DMS53 treated with DMSO at 0.1 percent for 48 hours (cell line): ENCODE data around the gene HTATIP2.
A peak's percentile ranks its signal among the peaks of the same experiment; 100 is the strongest.
"Not testable (repeated sequence)": the region's sequence is repeated elsewhere in the genome, so short reads cannot be mapped to it uniquely, and the experiment has no call there.

Experiments used
- DNase-seq: peaks from one replicate; lab custom pipeline; 2025; ENCODE audit not compliant: unreplicated experiment; lab: John Stamatoyannopoulos, UW

The HTATIP2 gene

GRCh38 chr11:20363500-20364340, at the start of gene HTATIP2:
TSS of gene HTATIP2 (plus strand) at chr11:20363714. CDS start at chr11:20364238, 524 bp downstream.
- peak; percentile 66 for DNase-seq

GRCh38 chr11:20315800-20316199, 47.7 kb upstream of the HTATIP2 start:
- DNase-seq = no peak

DNA sequence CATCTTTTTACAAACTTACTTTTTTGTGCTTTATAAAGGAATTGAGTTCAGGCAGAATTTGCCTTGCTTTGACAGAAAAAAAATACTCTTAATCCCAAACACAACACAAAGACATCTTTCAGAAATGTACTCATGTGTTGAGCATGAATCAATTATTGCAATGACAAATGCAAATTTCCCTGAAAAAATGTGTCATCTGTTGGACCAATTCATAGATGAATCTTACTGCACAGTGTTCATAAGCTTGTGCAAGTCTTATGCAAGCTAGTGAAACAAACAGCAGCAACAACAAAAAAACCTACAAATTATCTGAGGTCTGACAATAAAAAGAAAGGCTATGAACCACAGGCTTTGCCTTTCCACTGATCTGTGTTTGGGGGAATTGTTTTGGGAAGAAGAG, 42.3 kb upstream of the HTATIP2 start:
- DNase-seq = no peak

GRCh38 chr11:20327377-20327935, 36.1 kb upstream of the HTATIP2 start:
- DNase-seq = no peak

- DNase-seq = no peak
These were observed 27.5 kb upstream of the HTATIP2 start for GRCh38 chr11:20336056-20336455.

DNA sequence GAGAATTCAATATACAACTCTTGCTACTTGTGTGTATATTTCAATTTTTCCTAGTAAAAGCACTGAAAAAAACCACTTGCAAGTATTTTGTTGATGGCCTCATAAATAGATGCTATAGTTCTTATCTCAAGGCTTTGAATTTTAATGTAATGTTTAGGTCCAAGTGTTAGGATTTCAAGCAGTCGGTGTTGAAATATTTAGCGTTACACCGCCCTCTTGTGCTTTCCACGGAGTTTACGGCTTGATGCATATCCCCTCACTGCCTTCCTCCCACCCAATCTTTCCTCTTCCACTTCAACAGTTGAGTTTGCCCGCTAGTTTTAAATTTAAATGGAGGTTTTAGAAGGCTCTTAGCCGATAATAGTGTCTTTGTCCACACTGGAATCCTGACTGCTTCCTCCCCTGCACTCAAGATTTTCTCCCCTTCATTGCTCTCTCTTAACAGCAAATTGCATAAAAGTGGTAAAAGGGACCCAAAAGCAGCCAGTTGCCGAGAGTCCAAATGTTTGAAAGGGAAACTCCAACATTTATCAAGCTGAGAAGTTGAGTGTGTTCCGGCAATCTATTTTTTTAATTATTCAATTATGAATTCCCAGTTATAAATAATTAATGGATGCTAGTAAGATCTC, 25.9 kb upstream of the HTATIP2 start:
- peak; percentile 23 for DNase-seq

GRCh38 chr11:20342347-20343141, 21.0 kb upstream of the HTATIP2 start:
- no peak for DNase-seq

- no peak for DNase-seq
These were observed 12.4 kb upstream of the HTATIP2 start for GRCh38 chr11:20351136-20351535.

DNA sequence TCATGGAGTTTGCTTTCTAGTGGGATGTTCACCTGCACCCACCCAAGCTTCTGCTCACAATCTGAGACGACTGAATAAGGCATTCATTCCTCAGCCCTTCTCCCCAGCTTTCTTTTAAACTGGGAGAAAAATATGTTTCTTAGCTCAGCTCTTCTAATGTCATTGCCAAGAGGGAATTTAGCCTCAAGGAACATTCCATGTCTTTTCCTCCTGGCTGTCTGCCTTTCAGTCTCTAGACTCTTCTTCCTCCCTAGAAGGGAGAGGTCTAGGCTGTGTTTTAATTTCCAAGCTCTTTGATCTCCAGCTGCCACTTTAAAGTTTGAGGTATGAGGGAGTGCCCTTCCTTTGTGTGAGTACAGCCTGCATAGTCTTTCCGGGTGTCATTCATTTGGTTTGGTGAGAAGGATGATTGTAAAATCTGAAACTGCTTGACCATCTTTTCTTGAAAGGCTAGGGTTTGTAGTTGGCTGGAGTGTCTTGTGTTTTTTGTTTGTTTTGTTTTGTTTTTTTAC, 11.7 kb upstream of the HTATIP2 start:
- DNase-seq = no peak

GRCh38 chr11:20353829-20354434, 9.6 kb upstream of the HTATIP2 start:
- DNase-seq = peak; percentile 47

DNA sequence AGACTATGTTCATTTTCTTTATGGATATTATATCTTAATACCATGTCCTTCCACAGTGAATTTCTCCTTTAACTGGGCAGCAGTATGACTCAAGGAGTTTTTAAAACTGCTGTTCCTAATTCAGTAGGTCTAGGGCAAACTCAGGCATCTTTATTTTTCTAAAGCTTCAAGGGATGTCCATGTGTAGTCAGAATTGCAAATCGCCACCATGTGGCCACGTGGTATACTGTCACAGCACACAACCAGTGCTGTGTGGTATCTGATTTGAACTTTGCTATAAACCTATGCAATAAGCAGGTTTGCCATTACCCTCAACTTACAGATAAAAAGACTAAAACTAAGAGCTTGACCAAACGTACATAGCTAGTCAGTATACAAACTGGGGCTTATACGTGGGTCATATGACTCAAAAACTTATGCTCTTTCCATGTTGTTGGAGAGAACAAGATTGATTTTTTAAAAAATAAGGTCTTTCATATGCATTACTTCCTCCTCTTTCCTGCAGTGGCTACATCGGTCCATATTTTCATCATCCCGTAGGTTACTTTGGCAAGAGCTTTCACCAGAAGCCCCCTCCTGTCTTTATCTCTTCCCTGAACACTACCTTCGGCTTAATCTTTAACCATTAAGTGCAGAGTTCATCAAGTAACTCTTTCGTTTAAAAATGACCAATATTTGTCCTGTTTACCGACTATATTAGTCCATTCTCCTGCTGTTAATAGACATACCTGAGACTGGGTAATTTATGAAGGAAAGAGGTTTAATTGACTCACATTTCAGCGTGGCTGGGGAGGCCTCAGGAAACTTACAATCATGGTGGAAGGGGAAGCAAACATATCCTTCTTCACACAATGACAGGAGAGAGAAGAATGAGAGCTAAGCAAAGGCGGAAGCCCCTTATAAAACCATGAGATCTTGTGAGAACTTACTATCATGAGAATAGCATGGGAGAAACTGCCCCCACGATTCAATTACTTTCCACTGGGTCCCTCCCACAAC, 8.0 kb upstream of the HTATIP2 start:
- DNase-seq = peak; percentile 71

- DNase-seq = no peak
These were observed 6.4 kb upstream of the HTATIP2 start for GRCh38 chr11:20357150-20357549.

GRCh38 chr11:20360650-20361049, 2.9 kb upstream of the HTATIP2 start:
- DNase-seq = peak; percentile 71

- no peak for DNase-seq
These were observed 1.0 kb upstream of the HTATIP2 start for GRCh38 chr11:20362481-20362880.

DNA sequence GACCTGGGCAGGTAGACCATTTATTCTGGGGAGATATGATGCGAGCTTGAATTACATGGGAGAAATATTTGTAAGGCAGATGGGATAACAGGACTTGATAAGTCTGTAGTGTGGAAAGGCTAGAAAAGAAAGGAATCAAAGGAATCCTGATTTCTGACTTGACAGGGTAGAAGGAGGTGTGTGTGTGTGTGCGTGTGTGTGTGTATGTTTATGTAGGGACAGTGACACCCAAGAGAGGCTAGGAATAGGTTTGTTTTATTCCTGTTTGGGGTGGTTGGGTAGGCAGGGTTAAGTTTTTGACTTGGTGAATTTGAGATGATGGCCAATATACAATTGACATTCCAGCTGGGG, 390 bp upstream of the HTATIP2 start:
- no peak for DNase-seq

GRCh38 chr11:20364341-20364792, 853 bp downstream of the HTATIP2 start:
- no peak for DNase-seq

DNA sequence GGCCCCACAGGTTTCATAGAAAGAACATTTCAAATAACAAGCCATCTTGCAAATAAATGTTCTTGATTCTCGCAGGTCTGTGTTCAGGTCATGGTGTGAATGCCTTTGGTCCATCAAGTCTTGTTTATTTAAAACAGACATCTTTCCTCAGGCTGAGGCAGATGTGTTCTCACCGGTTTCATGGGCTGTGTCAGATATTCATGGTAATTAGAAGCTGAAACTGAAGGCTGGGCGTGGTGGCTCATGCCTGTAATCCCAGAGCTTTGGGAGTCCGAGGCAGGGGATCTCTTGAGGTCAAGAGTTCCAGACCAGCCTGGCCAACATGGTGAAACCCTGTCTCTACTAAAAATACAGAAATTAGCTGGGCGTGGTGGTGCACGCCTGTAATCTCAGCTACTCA, 2.0 kb downstream of the HTATIP2 start:
- DNase-seq = not testable (repeated sequence)

GRCh38 chr11:20367313-20367948, 3.9 kb downstream of the HTATIP2 start:
- no peak for DNase-seq

GRCh38 chr11:20368438-20368837, 4.9 kb downstream of the HTATIP2 start:
- no peak for DNase-seq
